HG02884 (cell line): ENCODE results near the gene PACSIN2.

Source experiments
- ATAC-seq: cut with Tn5 transposase; IDR thresholded peaks from one replicate; pipeline ENCODE4 v1.9.1; 2021; ENCODE audit warnings: mild to moderate bottlenecking, moderate library complexity; ENCODE audit not compliant: unreplicated experiment

PACSIN2 gene

GRCh38 chr22:42841444-42841843 lies 173.5 kb downstream of the PACSIN2 start:
- no peak for ATAC-seq

- no peak for ATAC-seq
Observed at GRCh38 chr22:42837556-42837955, 177.4 kb downstream of the PACSIN2 start.

- ATAC-seq = no peak
Observed at GRCh38 chr22:42836026-42836425, 178.9 kb downstream of the PACSIN2 start.

- no peak for ATAC-seq
Observed at GRCh38 chr22:42834177-42834949, 180.6 kb downstream of the PACSIN2 start.

GRCh38 chr22:42833104-42833503 lies 181.8 kb downstream of the PACSIN2 start:
- no peak for ATAC-seq

- ATAC-seq = no peak
Observed at GRCh38 chr22:42831712-42832111, 183.2 kb downstream of the PACSIN2 start.

- ATAC-seq = no peak
Observed at GRCh38 chr22:42830161-42830560, 184.8 kb downstream of the PACSIN2 start.

GRCh38 chr22:42829302-42829701 lies 185.6 kb downstream of the PACSIN2 start:
- no peak for ATAC-seq

GRCh38 chr22:42825796-42826195 lies 189.2 kb downstream of the PACSIN2 start:
- no peak for ATAC-seq

- ATAC-seq = no peak
Observed at GRCh38 chr22:42821386-42821785, 193.6 kb downstream of the PACSIN2 start.

- ATAC-seq = no peak
Observed at GRCh38 chr22:42820045-42820763, 194.7 kb downstream of the PACSIN2 start.
